ENCODE data around the gene NFE2L2.

NFE2L2 gene

DNA sequence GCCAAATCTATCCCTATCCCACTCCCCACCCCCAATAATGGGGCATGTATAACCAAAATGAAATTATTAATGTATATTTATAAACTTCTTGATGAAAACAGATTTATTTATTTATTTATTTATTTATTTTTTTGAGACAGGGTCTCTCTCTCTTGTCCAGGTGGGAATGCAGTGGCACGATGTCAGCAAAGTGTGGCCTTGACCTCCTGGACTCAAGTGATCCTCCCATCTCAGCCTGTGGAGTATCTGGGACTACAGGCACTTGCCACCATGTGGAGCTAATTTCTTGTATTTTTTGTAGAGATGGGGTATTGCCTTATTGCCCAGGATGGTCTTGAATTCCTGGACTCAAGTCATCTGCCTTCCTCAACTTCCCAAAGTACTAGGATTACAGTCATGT lies 79.9 kb downstream of the NFE2L2 start:
- CTCF ChIA-PET: interaction anchor here (1.0 kb wide), 1 partner anchor 20 kb away, joined by 4 read pairs; no protein-coding TSS in a partner anchor
- TF ChIP-seq, protein P1, sequence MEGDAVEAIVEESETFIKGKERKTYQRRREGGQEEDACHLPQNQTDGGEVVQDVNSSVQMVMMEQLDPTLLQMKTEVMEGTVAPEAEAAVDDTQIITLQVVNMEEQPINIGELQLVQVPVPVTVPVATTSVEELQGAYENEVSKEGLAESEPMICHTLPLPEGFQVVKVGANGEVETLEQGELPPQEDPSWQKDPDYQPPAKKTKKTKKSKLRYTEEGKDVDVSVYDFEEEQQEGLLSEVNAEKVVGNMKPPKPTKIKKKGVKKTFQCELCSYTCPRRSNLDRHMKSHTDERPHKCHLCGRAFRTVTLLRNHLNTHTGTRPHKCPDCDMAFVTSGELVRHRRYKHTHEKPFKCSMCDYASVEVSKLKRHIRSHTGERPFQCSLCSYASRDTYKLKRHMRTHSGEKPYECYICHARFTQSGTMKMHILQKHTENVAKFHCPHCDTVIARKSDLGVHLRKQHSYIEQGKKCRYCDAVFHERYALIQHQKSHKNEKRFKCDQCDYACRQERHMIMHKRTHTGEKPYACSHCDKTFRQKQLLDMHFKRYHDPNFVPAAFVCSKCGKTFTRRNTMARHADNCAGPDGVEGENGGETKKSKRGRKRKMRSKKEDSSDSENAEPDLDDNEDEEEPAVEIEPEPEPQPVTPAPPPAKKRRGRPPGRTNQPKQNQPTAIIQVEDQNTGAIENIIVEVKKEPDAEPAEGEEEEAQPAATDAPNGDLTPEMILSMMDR (conservative IDR thresholded peaks at IDR 0.05; ENCODE audit: low read depth): no peak
- POLR2A ChIA-PET (ENCODE audit: low non-redundant PET): no interaction called here
- no peak for DNase-seq (ENCODE audit: low spot score)
- no peak overlapping the region for H3K27ac ChIP-seq

DNA sequence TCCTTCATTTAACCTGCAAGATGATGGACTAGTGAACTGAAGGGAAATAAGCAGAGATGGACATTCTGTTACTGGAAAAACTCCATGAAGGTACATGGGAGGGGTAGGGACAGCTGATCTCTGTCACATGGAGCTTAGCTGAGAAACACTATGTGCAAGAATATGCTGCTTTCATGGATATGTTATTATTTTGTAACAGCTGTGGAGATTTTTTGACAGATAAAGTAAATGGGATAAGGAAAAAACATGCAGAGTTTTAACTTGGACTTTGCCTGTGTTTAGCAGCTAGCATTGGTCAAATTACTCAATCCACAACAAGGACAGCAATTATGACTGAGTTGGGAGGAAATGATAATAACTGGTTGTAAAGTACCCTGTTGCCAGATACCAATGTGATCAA lies 80.7 kb downstream of the NFE2L2 start:
- CTCF ChIA-PET: no interaction called here
- no peak for DNase-seq (ENCODE audit: low spot score)
- TF ChIP-seq, protein P1 (conservative IDR thresholded peaks at IDR 0.05; ENCODE audit: low read depth): no peak
- H3K27ac ChIP-seq: no peak overlapping the region
- POLR2A ChIA-PET (ENCODE audit: low non-redundant PET): no interaction called here
